Left ventricle myocardium inferior (tissue), 1 donor: ENCODE measurements around the gene MIF4GD. TPM values are rescaled to one million over a fixed set of nuclear protein-coding genes. Genes with fewer than 3 reads are reported as not detected.
"Not testable (repeated sequence)": the region's sequence is repeated elsewhere in the genome, so short reads cannot be mapped to it uniquely, and the experiment has no call there.

ENCODE experiments used
- DNase-seq: peaks from one replicate; pipeline ENCODE4 v3.0.0-alpha.2; 2020
- H3K27ac ChIP-seq: fragments of 200-600 bp; replicated peaks from 2 replicates; pipeline ENCODE4 v1.8.0; 2021
- H3K27me3 ChIP-seq: fragments of 200-600 bp; 2 replicates; pipeline ENCODE4 v1.8.0; 2021; ENCODE audit warnings: low read depth
- H3K36me3 ChIP-seq: fragments of 200-600 bp; 2 replicates; pipeline ENCODE4 v1.8.0; 2021
- H3K4me1 ChIP-seq: fragments of 200-600 bp; 2 replicates; pipeline ENCODE4 v1.8.0; 2021
- H3K4me3 ChIP-seq: fragments of 200-600 bp; 2 replicates; pipeline ENCODE4 v1.8.0; 2021; ENCODE audit warnings: mild to moderate bottlenecking, moderate library complexity
- H3K9me3 ChIP-seq: fragments of 200-600 bp; replicated peaks from 2 replicates; pipeline ENCODE4 v1.8.0; 2021
- CTCF ChIP-seq: fragments of 200-600 bp; IDR thresholded peaks from 2 replicates; pipeline ENCODE4 v1.8.0; 2021; ENCODE audit warnings: antibody characterized with exemption, mild to moderate bottlenecking, borderline replicate concordance
- intact Hi-C: fragments of 100-400 bp; cut with micrococcal nuclease; formaldehyde crosslinking; loops from one replicate; pipeline ENCODE4 v1.11.0; 2022
- total RNA-seq: library from RNA; stranded (reverse); fragmentation: NEBNext Ultra II Directional; extraction: Animal tissue kit (Norgen Biotek cat#: 25700); gene quantifications from one replicate; pipeline ENCODE4 v1.2.1, GENCODE V29; 2021
- donor health status: DM: no; HTN: yes; CAD: no; lungs with severe emphysema.

MIF4GD gene
- total RNA-seq, 1 donor from 2014 or later = 11.9 TPM

- intact Hi-C loops = no loop called here
- peak overlapping the region; percentile 96 for H3K27ac ChIP-seq
- H3K36me3 ChIP-seq = peaks cover 31% of the 10 kb centered on the region
- H3K4me3 ChIP-seq = peak overlapping the region; percentile 93
- no peaks in the 10 kb centered on the region for H3K9me3 ChIP-seq
- no peaks in the 10 kb centered on the region for H3K27me3 ChIP-seq
- no peak for TF ChIP-seq CTCF
- H3K4me1 ChIP-seq = peaks cover 63% of the 10 kb centered on the region
- DNase-seq = no peak
These were observed 10.2 kb downstream of the MIF4GD start for GRCh38 chr17:75260641-75261335.

GRCh38 chr17:75257228-75257627, 13.8 kb downstream of the MIF4GD start:
- H3K4me3 ChIP-seq, H3K36me3 ChIP-seq, DNase-seq, H3K27ac ChIP-seq, H3K27me3 ChIP-seq, intact Hi-C loops, H3K9me3 ChIP-seq: not testable (repeated sequence)
- peaks cover 57% of the 10 kb centered on the region for H3K4me1 ChIP-seq

GRCh38 chr17:75255954-75256698, 14.9 kb downstream of the MIF4GD start:
- H3K36me3 ChIP-seq, H3K4me3 ChIP-seq, H3K27me3 ChIP-seq, H3K9me3 ChIP-seq, DNase-seq, intact Hi-C loops: not testable (repeated sequence)
- peaks cover 48% of the 10 kb centered on the region for H3K4me1 ChIP-seq
- peak overlapping the region; percentile 56 for H3K27ac ChIP-seq

- Histone ChIP-seq H3K9me3 (no peaks in the 10 kb centered on the region), H3K4me3 (no peak overlapping the region), H3K4me1 (peaks cover 33% of the 10 kb centered on the region), H3K27me3 (no peaks in the 10 kb centered on the region), H3K27ac (no peak overlapping the region), H3K36me3 (no peaks in the 10 kb centered on the region)
- TF ChIP-seq CTCF = no peak
- no peak for DNase-seq
- intact Hi-C loops = no loop called here
These were observed 18.8 kb downstream of the MIF4GD start for GRCh38 chr17:75252039-75252816.

GRCh38 chr17:75250009-75250471, 21.0 kb downstream of the MIF4GD start:
- Histone ChIP-seq H3K9me3 (no peaks in the 10 kb centered on the region), H3K4me3 (peak overlapping the region; percentile 48), H3K27me3 (no peaks in the 10 kb centered on the region), H3K36me3 (peaks cover 17% of the 10 kb centered on the region), H3K4me1 (peaks cover 22% of the 10 kb centered on the region), H3K27ac (peak overlapping the region; percentile 69)
- TF ChIP-seq CTCF = no peak
- DNase-seq = no peak
- intact Hi-C loops = no loop called here

GRCh38 chr17:75249564-75249963, 21.5 kb downstream of the MIF4GD start:
- peaks cover 22% of the 10 kb centered on the region for H3K36me3 ChIP-seq
- H3K9me3 ChIP-seq = no peaks in the 10 kb centered on the region
- H3K4me3 ChIP-seq = peak overlapping the region; percentile 48
- intact Hi-C loops = no loop called here
- TF ChIP-seq CTCF = no peak
- no peak for DNase-seq
- peaks cover 18% of the 10 kb centered on the region for H3K4me1 ChIP-seq
- H3K27ac ChIP-seq = peak overlapping the region; percentile 69
- H3K27me3 ChIP-seq = no peaks in the 10 kb centered on the region
